Smooth muscle cell (in vitro differentiated cells): ENCODE data around the gene MRPL9. TPM values are rescaled to one million over a fixed set of nuclear protein-coding genes. Genes with fewer than 3 reads are reported as not detected.

Experiments
- DNase-seq: peaks from one replicate; lab custom pipeline; 2025; ENCODE audit not compliant: unreplicated experiment; lab: John Stamatoyannopoulos, UW
- H2AFZ ChIP-seq: fragments of 200-600 bp; sonication (generic); 2 replicates; pipeline ENCODE4 v1.6.0; 2016; ENCODE audit warnings: antibody characterized with exemption, low read depth, mild to moderate bottlenecking
- H3F3A ChIP-seq: fragments of 200-600 bp; sonication (generic); 2 replicates; pipeline ENCODE4 v1.6.0; 2017; ENCODE audit warnings: antibody characterized with exemption, low read depth
- H3K27ac ChIP-seq: fragments of 200-600 bp; sonication (generic); 2 replicates; pipeline ENCODE4 v1.5.1; 2016; ENCODE audit warnings: low read depth, mild to moderate bottlenecking
- H3K27me3 ChIP-seq: fragments of 200-600 bp; sonication (generic); 2 replicates; pipeline ENCODE4 v1.6.1; 2016; ENCODE audit warnings: low read depth, mild to moderate bottlenecking
- H3K36me3 ChIP-seq: fragments of 200-600 bp; sonication (generic); 2 replicates; pipeline ENCODE4 v1.5.1; 2016; ENCODE audit warnings: low read depth
- H3K4me1 ChIP-seq: fragments of 200-600 bp; sonication (generic); 2 replicates; pipeline ENCODE4 v1.5.1; 2016; ENCODE audit warnings: low read depth
- H3K4me2 ChIP-seq: fragments of 200-600 bp; sonication (generic); 2 replicates; pipeline ENCODE4 v1.6.0; 2016; ENCODE audit warnings: mild to moderate bottlenecking
- H3K4me3 ChIP-seq: fragments of 200-600 bp; sonication (generic); 2 replicates; pipeline ENCODE4 v1.5.1; 2016; ENCODE audit warnings: mild to moderate bottlenecking
- H3K79me2 ChIP-seq: fragments of 200-600 bp; sonication (generic); 2 replicates; pipeline ENCODE4 v1.6.0; 2016; ENCODE audit warnings: low read depth, mild to moderate bottlenecking
- H3K9ac ChIP-seq: fragments of 200-600 bp; sonication (generic); 2 replicates; pipeline ENCODE4 v1.6.0; 2016; ENCODE audit warnings: low read depth
- H3K9me3 ChIP-seq: fragments of 200-600 bp; sonication (generic); replicated peaks from 2 replicates; pipeline ENCODE4 v1.5.1; 2016; ENCODE audit warnings: low read depth
- H4K20me1 ChIP-seq: fragments of 200-600 bp; sonication (generic); 2 replicates; pipeline ENCODE4 v1.6.0; 2016; ENCODE audit warnings: low read depth
- WGBS: methylation state at CpG from one replicate; pipeline ENCODE4 v1.1.7; 2016; ENCODE audit warnings: low lambda C conversion rate; 5-methylcytosine and 5-hydroxymethylcytosine counted together
- polyA plus RNA-seq: library from polyadenylated mRNA; unstranded; fragments of >200 nt; fragmentation: Nextera tagmentation; extraction: Ambion mirVana; gene quantifications from 2 replicates; pipeline ENCODE4 v1.2.1, GENCODE V29; 2016
- total RNA-seq: library from RNA; depleted of rRNA; stranded (reverse); fragments of >200 nt; gene quantifications from 2 replicates; pipeline ENCODE4 v1.2.3, GENCODE V29; 2014
- TF ChIP-seq, protein P1 (sequence below): fragments of 200-600 bp; sonication (generic); IDR thresholded peaks from 2 replicates; pipeline ENCODE4 v1.5.1; 2017; ENCODE audit warnings: borderline replicate concordance, mild to moderate bottlenecking, antibody characterized with exemption; ENCODE audit not compliant: insufficient read depth, poor library complexity, severe bottlenecking

The MRPL9 gene
- total and polyA plus RNA-seq, 2 experiments from 2014 or later = 109 to 151 TPM

DNA sequence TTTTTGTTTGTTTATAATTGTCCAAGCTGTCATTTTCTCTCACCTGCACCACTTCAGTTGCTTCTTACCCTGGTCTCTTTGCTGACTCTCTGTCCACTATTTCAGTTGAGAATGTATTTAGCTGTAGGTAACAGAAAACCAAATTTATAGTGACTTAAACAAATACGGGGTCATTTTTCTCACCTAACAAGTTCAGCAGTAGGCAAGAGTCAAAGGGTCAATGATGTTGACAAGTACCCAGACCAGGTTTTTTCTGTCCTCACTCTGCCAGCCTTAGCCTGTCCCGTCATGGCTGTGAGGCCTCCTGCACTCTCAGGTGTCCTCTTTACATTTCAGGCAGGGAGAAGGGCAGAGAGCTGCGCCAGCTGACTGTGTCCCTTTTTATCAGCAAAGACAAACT is 30.2 kb downstream of the MRPL9 start:
- Histone ChIP-seq H3K4me1 (peaks cover under 1% of the 10 kb centered on the region), H3K79me2 (no peaks in the 10 kb centered on the region), H3K9me3 (no peaks in the 10 kb centered on the region), H3K27ac (no peak overlapping the region), H3K27me3 (no peaks in the 10 kb centered on the region), H3K9ac (no peak overlapping the region), H3K4me3 (no peak overlapping the region), H3F3A (no peaks in the 10 kb centered on the region), H3K36me3 (no peaks in the 10 kb centered on the region), H4K20me1 (no peaks in the 10 kb centered on the region), H3K4me2 (no peak overlapping the region), H2AFZ (no peak overlapping the region)
- no peak for DNase-seq
- TF ChIP-seq, protein P1, sequence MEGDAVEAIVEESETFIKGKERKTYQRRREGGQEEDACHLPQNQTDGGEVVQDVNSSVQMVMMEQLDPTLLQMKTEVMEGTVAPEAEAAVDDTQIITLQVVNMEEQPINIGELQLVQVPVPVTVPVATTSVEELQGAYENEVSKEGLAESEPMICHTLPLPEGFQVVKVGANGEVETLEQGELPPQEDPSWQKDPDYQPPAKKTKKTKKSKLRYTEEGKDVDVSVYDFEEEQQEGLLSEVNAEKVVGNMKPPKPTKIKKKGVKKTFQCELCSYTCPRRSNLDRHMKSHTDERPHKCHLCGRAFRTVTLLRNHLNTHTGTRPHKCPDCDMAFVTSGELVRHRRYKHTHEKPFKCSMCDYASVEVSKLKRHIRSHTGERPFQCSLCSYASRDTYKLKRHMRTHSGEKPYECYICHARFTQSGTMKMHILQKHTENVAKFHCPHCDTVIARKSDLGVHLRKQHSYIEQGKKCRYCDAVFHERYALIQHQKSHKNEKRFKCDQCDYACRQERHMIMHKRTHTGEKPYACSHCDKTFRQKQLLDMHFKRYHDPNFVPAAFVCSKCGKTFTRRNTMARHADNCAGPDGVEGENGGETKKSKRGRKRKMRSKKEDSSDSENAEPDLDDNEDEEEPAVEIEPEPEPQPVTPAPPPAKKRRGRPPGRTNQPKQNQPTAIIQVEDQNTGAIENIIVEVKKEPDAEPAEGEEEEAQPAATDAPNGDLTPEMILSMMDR = no peak
- WGBS = 86% methylated on average over 3 of the region's 3 CpGs

DNA sequence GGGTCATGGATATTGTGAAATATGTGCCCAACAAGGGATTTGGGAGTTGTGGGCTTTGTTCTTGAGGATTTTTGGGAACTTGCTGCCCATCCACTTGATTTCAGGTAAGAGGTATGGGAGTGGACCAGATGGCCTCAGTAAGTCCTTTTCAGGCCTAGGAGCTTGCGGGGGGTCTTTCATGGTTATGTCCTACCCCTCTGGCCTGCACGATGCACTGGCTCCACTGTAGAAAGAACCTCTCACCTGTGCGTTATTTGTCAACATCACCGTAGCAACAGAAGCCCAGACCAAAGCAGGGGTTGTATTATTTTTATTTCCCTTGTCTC is 33.4 kb downstream of the MRPL9 start:
- Histone ChIP-seq H2AFZ (no peak overlapping the region), H3K79me2 (no peaks in the 10 kb centered on the region), H3K9me3 (no peaks in the 10 kb centered on the region), H3K36me3 (no peaks in the 10 kb centered on the region), H3K27ac (no peak overlapping the region), H3K9ac (no peak overlapping the region), H4K20me1 (no peaks in the 10 kb centered on the region), H3K4me2 (no peak overlapping the region), H3K4me3 (no peak overlapping the region), H3K27me3 (no peaks in the 10 kb centered on the region), H3F3A (no peaks in the 10 kb centered on the region), H3K4me1 (peaks cover 5% of the 10 kb centered on the region)
- no peak for DNase-seq
- WGBS = 91% methylated on average over 4 of the region's 4 CpGs
- TF ChIP-seq, protein P1 = no peak

DNA sequence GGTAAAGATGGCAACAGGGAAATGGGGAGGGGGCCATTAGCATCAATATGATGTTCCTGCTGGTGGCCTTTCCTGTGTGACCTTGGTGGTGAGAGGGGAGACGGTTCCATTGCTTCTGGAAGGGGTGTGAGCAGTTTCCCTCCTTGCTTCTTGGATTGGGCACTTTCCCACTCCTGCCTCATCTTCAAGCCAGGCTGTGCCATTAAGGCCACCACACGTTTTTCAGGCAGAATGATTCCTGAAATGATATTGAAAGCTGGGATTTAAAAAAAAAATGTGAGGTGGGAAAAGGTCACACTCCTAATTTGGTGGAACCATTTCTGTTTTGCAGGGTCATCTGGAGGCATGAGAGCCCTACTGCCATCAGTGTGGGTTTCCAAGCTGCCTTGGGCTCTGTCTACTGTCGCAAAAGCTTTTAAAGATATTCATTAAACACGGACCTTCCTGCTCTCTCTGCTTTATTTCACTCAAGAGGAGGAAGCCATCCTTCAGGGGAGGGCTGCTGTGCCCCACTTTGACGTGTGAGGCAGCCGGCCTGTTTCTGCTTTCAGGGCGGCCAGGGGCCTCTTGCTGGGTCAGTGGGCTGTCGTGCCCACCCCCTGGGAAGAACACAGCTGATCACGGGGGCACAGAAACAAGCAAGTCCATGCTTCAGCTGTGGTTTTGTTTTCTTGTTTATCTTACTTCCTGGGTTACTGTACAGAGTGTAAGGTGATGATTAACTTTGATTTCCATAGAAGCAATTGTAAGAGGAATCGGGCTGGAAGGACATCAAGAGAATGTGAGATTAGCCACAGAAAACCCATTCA is 33.9 kb downstream of the MRPL9 start:
- no peak overlapping the region for H2AFZ ChIP-seq
- H3K9ac ChIP-seq = no peak overlapping the region
- no peak overlapping the region for H3K4me2 ChIP-seq
- DNase-seq = no peak
- H3K4me1 ChIP-seq = peaks cover 5% of the 10 kb centered on the region
- TF ChIP-seq, protein P1 = no peak
- H3K79me2 ChIP-seq = no peaks in the 10 kb centered on the region
- 62% methylated on average over 10 of the region's 10 CpGs for WGBS
- no peaks in the 10 kb centered on the region for H4K20me1 ChIP-seq
- no peak overlapping the region for H3K4me3 ChIP-seq
- no peaks in the 10 kb centered on the region for H3F3A ChIP-seq
- peaks cover 3% of the 10 kb centered on the region for H3K27me3 ChIP-seq
- no peaks in the 10 kb centered on the region for H3K9me3 ChIP-seq
- H3K36me3 ChIP-seq = no peaks in the 10 kb centered on the region
- no peak overlapping the region for H3K27ac ChIP-seq
